Panc1 (cell line): ENCODE data around the gene PHLPP1. TPM values are rescaled to one million over a fixed set of nuclear protein-coding genes. Genes with fewer than 3 reads are reported as not detected.

ENCODE experiments used
- ATAC-seq: fragments of 200-7000 bp; cut with Tn5 transposase; 2 replicates; pipeline ENCODE4 v1.9.1; 2020; ENCODE audit warnings: mild to moderate bottlenecking, moderate library complexity
- BruUV-seq: library from RNA; stranded (reverse); fragments of 400-500 nt; replicated peaks from 2 replicates; lab custom pipeline; 2021; lab: Mats Ljungman, UMichigan
- CTCF ChIA-PET: fragments of 300-600 bp; sonication (Branson Sonifier 250); formaldehyde crosslinking; loops from one replicate; lab custom pipeline; 2022; ENCODE audit warnings: antibody characterized with exemption; lab: Charles Lee
- POLR2A ChIA-PET: fragments of 300-600 bp; sonication (Branson Sonifier 250); formaldehyde crosslinking; loops from one replicate; lab custom pipeline; 2022; ENCODE audit warnings: antibody characterized with exemption; lab: Charles Lee
- DNase-seq: peaks from one replicate; pipeline ENCODE4 v3.0.0-alpha.2; 2010; ENCODE audit warnings: low read depth, low spot score
- H3K27ac ChIP-seq: 2 replicates; pipeline ENCODE4 v1.5.1; 2011; ENCODE audit warnings: mild to moderate bottlenecking, low read length, inconsistent platforms
- H3K27me3 ChIP-seq: fragments of 200-500 bp; sonication (Bioruptor generic); 2 replicates; pipeline ENCODE4 v1.6.0; 2014; ENCODE audit warnings: low read length, inconsistent platforms; ENCODE audit not compliant: control insufficient read depth, insufficient read depth
- H3K36me3 ChIP-seq: fragments of 200-500 bp; sonication (Bioruptor generic); 2 replicates; pipeline ENCODE4 v1.5.1; 2014; ENCODE audit warnings: inconsistent platforms, mild to moderate bottlenecking, low read length, moderate library complexity; ENCODE audit not compliant: control insufficient read depth, insufficient read depth
- H3K4me1 ChIP-seq: 2 replicates; pipeline ENCODE4 v1.5.1; 2011; ENCODE audit warnings: inconsistent platforms, mild to moderate bottlenecking, low read length, moderate library complexity; ENCODE audit not compliant: control insufficient read depth, insufficient read depth
- H3K4me3 ChIP-seq, 2 experiments: 2 replicates each; pipeline ENCODE4 v1.5.1; 2011 to 2012; ENCODE audit warnings: low read depth in 2 of 2, low read length in 2 of 2, mild to moderate bottlenecking in 2 of 2, inconsistent platforms in 1 of 2, moderate library complexity in 1 of 2
- H3K9me3 ChIP-seq: fragments of 200-500 bp; sonication (Bioruptor generic); 2 replicates; pipeline ENCODE4 v1.5.1; 2014; ENCODE audit warnings: low read depth, mild to moderate bottlenecking, inconsistent platforms, low read length, moderate library complexity; ENCODE audit not compliant: control insufficient read depth, insufficient read depth
- POLR2AphosphoS5 ChIP-seq: IDR thresholded peaks from 2 replicates; pipeline ENCODE4 v1.6.1; 2012; ENCODE audit warnings: mild to moderate bottlenecking, low read depth, low read length, moderate library complexity
- SIN3A ChIP-seq: IDR thresholded peaks from 2 replicates; pipeline ENCODE4 v1.6.1; 2012; ENCODE audit warnings: low read depth, mild to moderate bottlenecking, low read length, moderate library complexity, borderline replicate concordance; ENCODE audit not compliant: insufficient read depth
- TCF7L2 ChIP-seq: IDR thresholded peaks from 2 replicates; pipeline ENCODE4 v1.6.1; 2011; ENCODE audit warnings: mild to moderate bottlenecking, low read depth, low read length, inconsistent platforms
- in situ Hi-C: cut with HindIII; loops from 2 replicates; pipeline ENCODE4 v1.10.0; 2016; ENCODE audit warnings: low sequenced_read_pairs, low pct_unique_long_range_greater_than_20kb
- intact Hi-C: fragments of 100-400 bp; cut with micrococcal nuclease; formaldehyde crosslinking; loops from one replicate; pipeline ENCODE4 v1.10.0; 2022; ENCODE audit not compliant: unreplicated experiment
- total RNA-seq: library from RNA; stranded (reverse); gene quantifications from one replicate; pipeline ENCODE4 v1.2.1, GENCODE V29; 2021; ENCODE audit not compliant: unreplicated experiment
- TF ChIP-seq, protein P1 (sequence below): fragments of 450-650 bp; IDR thresholded peaks from 2 replicates; pipeline ENCODE4 v1.5.1; 2017; ENCODE audit warnings: mild to moderate bottlenecking
- TF ChIP-seq, protein P2 (sequence below), 2 experiments: IDR thresholded peaks; 2 replicates each; pipeline ENCODE4 v1.6.1; 2011 to 2012; ENCODE audit warnings: low read depth in 2 of 2, control low read depth in 1 of 2, low read length in 1 of 2, mild to moderate bottlenecking in 1 of 2, moderate library complexity in 1 of 2; ENCODE audit not compliant: insufficient read depth in 1 of 2

PHLPP1 gene
- total RNA-seq, 1 experiment from 2014 or later, result 6.3 TPM

DNA sequence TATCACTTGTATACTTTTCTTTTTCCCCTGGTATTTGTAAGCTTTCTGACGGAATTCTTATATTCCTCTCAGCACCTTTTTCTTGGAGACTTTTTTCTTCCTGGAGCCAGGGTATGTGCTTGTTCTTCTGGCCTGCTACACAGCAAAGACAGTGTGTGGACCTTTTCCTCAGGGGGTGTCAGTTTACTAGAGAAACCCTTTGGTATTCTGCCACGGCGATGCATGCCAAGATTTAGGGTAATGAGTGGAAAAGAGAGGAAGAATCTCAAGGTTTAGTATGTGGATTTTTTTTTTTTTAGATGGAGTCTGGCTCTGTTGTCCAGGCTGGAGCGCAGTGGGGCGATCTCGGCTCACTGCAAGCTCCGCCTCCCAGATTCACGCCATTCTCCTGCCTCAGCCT, 152.2 kb downstream of the PHLPP1 start:
- H3K36me3 ChIP-seq, result no peaks in the 10 kb centered on the region
- no TSS peak for BruUV-seq
- ATAC-seq, result no peak
- DNase-seq, result no peak
- POLR2A ChIA-PET, result no interaction called here
- H3K27me3 ChIP-seq, result no peaks in the 10 kb centered on the region
- in situ Hi-C loops, result no loop called here
- no peak overlapping the region for H3K4me3 ChIP-seq
- TF ChIP-seq TCF7L2 (no peak), SIN3A (no peak), POLR2AphosphoS5 (no peak)
- TF ChIP-seq, protein P1, sequence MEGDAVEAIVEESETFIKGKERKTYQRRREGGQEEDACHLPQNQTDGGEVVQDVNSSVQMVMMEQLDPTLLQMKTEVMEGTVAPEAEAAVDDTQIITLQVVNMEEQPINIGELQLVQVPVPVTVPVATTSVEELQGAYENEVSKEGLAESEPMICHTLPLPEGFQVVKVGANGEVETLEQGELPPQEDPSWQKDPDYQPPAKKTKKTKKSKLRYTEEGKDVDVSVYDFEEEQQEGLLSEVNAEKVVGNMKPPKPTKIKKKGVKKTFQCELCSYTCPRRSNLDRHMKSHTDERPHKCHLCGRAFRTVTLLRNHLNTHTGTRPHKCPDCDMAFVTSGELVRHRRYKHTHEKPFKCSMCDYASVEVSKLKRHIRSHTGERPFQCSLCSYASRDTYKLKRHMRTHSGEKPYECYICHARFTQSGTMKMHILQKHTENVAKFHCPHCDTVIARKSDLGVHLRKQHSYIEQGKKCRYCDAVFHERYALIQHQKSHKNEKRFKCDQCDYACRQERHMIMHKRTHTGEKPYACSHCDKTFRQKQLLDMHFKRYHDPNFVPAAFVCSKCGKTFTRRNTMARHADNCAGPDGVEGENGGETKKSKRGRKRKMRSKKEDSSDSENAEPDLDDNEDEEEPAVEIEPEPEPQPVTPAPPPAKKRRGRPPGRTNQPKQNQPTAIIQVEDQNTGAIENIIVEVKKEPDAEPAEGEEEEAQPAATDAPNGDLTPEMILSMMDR, result no peak
- TF ChIP-seq, protein P2, sequence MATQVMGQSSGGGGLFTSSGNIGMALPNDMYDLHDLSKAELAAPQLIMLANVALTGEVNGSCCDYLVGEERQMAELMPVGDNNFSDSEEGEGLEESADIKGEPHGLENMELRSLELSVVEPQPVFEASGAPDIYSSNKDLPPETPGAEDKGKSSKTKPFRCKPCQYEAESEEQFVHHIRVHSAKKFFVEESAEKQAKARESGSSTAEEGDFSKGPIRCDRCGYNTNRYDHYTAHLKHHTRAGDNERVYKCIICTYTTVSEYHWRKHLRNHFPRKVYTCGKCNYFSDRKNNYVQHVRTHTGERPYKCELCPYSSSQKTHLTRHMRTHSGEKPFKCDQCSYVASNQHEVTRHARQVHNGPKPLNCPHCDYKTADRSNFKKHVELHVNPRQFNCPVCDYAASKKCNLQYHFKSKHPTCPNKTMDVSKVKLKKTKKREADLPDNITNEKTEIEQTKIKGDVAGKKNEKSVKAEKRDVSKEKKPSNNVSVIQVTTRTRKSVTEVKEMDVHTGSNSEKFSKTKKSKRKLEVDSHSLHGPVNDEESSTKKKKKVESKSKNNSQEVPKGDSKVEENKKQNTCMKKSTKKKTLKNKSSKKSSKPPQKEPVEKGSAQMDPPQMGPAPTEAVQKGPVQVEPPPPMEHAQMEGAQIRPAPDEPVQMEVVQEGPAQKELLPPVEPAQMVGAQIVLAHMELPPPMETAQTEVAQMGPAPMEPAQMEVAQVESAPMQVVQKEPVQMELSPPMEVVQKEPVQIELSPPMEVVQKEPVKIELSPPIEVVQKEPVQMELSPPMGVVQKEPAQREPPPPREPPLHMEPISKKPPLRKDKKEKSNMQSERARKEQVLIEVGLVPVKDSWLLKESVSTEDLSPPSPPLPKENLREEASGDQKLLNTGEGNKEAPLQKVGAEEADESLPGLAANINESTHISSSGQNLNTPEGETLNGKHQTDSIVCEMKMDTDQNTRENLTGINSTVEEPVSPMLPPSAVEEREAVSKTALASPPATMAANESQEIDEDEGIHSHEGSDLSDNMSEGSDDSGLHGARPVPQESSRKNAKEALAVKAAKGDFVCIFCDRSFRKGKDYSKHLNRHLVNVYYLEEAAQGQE (IDR thresholded peaks at IDR 0.05; ENCODE audit: insufficient read depth in 1 of 2, low read depth in 2 of 2, low read length in 1 of 2), result no peak
- H3K9me3 ChIP-seq, result no peaks in the 10 kb centered on the region
- CTCF ChIA-PET, result no interaction called here
- intact Hi-C loops, result no loop called here
- no peaks in the 10 kb centered on the region for H3K4me1 ChIP-seq
- no peak overlapping the region for H3K27ac ChIP-seq

GRCh38 chr18:62868645-62869044, 153.3 kb downstream of the PHLPP1 start:
- TF ChIP-seq, protein P2 (IDR thresholded peaks at IDR 0.05; ENCODE audit: insufficient read depth in 1 of 2, low read depth in 2 of 2, low read length in 1 of 2), result no peak
- TF ChIP-seq, protein P1, result no peak
- TF ChIP-seq SIN3A (no peak), TCF7L2 (no peak), POLR2AphosphoS5 (no peak)
- Histone ChIP-seq H3K27ac (no peak overlapping the region), H3K27me3 (no peaks in the 10 kb centered on the region), H3K9me3 (no peaks in the 10 kb centered on the region), H3K4me3 (no peak overlapping the region), H3K4me1 (no peaks in the 10 kb centered on the region), H3K36me3 (no peaks in the 10 kb centered on the region)
- in situ Hi-C loops (no loop called here), intact Hi-C loops (no loop called here)
- CTCF ChIA-PET, result no interaction called here
- DNase-seq (no peak), ATAC-seq (no peak)
- BruUV-seq, result no TSS peak
- POLR2A ChIA-PET, result no interaction called here
